WERI-Rb-1 (cell line): ENCODE results near the gene TEPSIN.

Source experiments
- DNase-seq: peaks from one replicate; pipeline ENCODE4 v3.0.0-alpha.2; 2020
- H3K27ac ChIP-seq: fragments of 250-450 bp; sonication (Bioruptor Pico); 2 replicates; pipeline ENCODE4 v1.5.1; 2020; ENCODE audit warnings: mild to moderate bottlenecking, moderate library complexity
- H3K27me3 ChIP-seq: fragments of 250-450 bp; sonication (Bioruptor Pico); 2 replicates; pipeline ENCODE4 v1.5.1; 2021; ENCODE audit warnings: mild to moderate bottlenecking, low read depth, moderate library complexity; ENCODE audit not compliant: insufficient read depth, severe bottlenecking
- H3K36me3 ChIP-seq: fragments of 250-450 bp; sonication (Bioruptor Pico); 2 replicates; pipeline ENCODE4 v1.5.1; 2020; ENCODE audit warnings: mild to moderate bottlenecking, moderate library complexity
- H3K4me3 ChIP-seq: 2 replicates; pipeline ENCODE4 v1.5.1; 2011; ENCODE audit warnings: low read depth, mild to moderate bottlenecking, control low read depth, low read length
- H3K9me3 ChIP-seq: fragments of 250-450 bp; sonication (Bioruptor Pico); 2 replicates; pipeline ENCODE4 v1.5.1; 2021; ENCODE audit warnings: mild to moderate bottlenecking, moderate library complexity; ENCODE audit not compliant: severe bottlenecking
- CTCF ChIP-seq: IDR thresholded peaks from 2 replicates; pipeline ENCODE4 v1.5.1; 2011; ENCODE audit warnings: low read depth, mild to moderate bottlenecking, control low read depth, inconsistent platforms, low read length

TEPSIN gene

GRCh38 chr17:81273698-81274470, 35.0 kb upstream of the TEPSIN start:
- Histone ChIP-seq H3K9me3 (no peaks in the 10 kb centered on the region), H3K27ac (no peak overlapping the region), H3K4me3 (no peak overlapping the region), H3K36me3 (peaks cover 36% of the 10 kb centered on the region), H3K27me3 (no peaks in the 10 kb centered on the region)
- DNase-seq, result no peak
- TF ChIP-seq CTCF, result no peak

GRCh38 chr17:81272616-81273015, 33.8 kb upstream of the TEPSIN start:
- Histone ChIP-seq H3K27ac (no peak overlapping the region), H3K36me3 (peaks cover 37% of the 10 kb centered on the region), H3K4me3 (no peak overlapping the region), H3K27me3 (no peaks in the 10 kb centered on the region), H3K9me3 (no peaks in the 10 kb centered on the region)
- DNase-seq, result no peak
- no peak for TF ChIP-seq CTCF

- H3K9me3 ChIP-seq, result no peaks in the 10 kb centered on the region
- H3K27ac ChIP-seq, result peak overlapping the region; percentile 46; the same call in 1 of the 2 replicates
- DNase-seq, result no peak
- no peak overlapping the region for H3K4me3 ChIP-seq
- TF ChIP-seq CTCF, result no peak
- H3K36me3 ChIP-seq, result peaks cover 31% of the 10 kb centered on the region
- no peaks in the 10 kb centered on the region for H3K27me3 ChIP-seq
Observed at GRCh38 chr17:81271226-81271625, 32.4 kb upstream of the TEPSIN start.

- no peak overlapping the region for H3K4me3 ChIP-seq
- H3K27me3 ChIP-seq, result no peaks in the 10 kb centered on the region
- no peak for DNase-seq
- peak overlapping the region; percentile 15; the same call in 1 of the 2 replicates for H3K27ac ChIP-seq
- no peaks in the 10 kb centered on the region for H3K9me3 ChIP-seq
- TF ChIP-seq CTCF, result no peak
- H3K36me3 ChIP-seq, result peaks cover 40% of the 10 kb centered on the region
Observed at GRCh38 chr17:81270279-81270678, 31.4 kb upstream of the TEPSIN start.

- Histone ChIP-seq H3K4me3 (no peak overlapping the region), H3K36me3 (peaks cover 36% of the 10 kb centered on the region), H3K9me3 (no peaks in the 10 kb centered on the region), H3K27me3 (no peaks in the 10 kb centered on the region), H3K27ac (no peak overlapping the region)
- TF ChIP-seq CTCF, result no peak
- no peak for DNase-seq
Observed at GRCh38 chr17:81267390-81268067, 28.7 kb upstream of the TEPSIN start.
